Duodenal mucosa (tissue), 2 donors: ENCODE measurements around the gene COG6.
A peak's percentile ranks its signal among the peaks of the same experiment; 100 is the strongest.

Experiments
- H3K27ac ChIP-seq: one replicate; pipeline ENCODE4 v1.7.0; 2013; ENCODE audit warnings: low read depth, low read length
- H3K27me3 ChIP-seq, 2 donors: one replicate each; pipeline ENCODE4 v1.7.0; 2013; ENCODE audit warnings: low read length in 2 of 2, control low read depth in 1 of 2; ENCODE audit not compliant: insufficient read depth in 2 of 2, control insufficient read depth in 1 of 2
- H3K36me3 ChIP-seq, 2 donors: one replicate each; pipeline ENCODE4 v1.7.0; 2013; ENCODE audit warnings: low read length in 2 of 2, control low read depth in 1 of 2; ENCODE audit not compliant: insufficient read depth in 2 of 2, control insufficient read depth in 1 of 2
- H3K4me1 ChIP-seq, 2 donors: one replicate each; pipeline ENCODE4 v1.7.0; 2013; ENCODE audit warnings: low read length in 2 of 2, control low read depth in 1 of 2; ENCODE audit not compliant: insufficient read depth in 2 of 2, control insufficient read depth in 1 of 2
- H3K4me3 ChIP-seq, 2 donors: one replicate each; pipeline ENCODE4 v1.7.0; 2013; ENCODE audit warnings: low read length in 2 of 2, low read depth in 1 of 2
- H3K9ac ChIP-seq, 2 donors: one replicate each; pipeline ENCODE4 v1.7.0; 2013; ENCODE audit warnings: low read length in 2 of 2, low read depth in 1 of 2
- H3K9me3 ChIP-seq, 2 donors: one replicate each; pipeline ENCODE4 v1.7.0; 2013; ENCODE audit warnings: low read length in 2 of 2, control low read depth in 1 of 2; ENCODE audit not compliant: control insufficient read depth in 1 of 2

Gene COG6

DNA sequence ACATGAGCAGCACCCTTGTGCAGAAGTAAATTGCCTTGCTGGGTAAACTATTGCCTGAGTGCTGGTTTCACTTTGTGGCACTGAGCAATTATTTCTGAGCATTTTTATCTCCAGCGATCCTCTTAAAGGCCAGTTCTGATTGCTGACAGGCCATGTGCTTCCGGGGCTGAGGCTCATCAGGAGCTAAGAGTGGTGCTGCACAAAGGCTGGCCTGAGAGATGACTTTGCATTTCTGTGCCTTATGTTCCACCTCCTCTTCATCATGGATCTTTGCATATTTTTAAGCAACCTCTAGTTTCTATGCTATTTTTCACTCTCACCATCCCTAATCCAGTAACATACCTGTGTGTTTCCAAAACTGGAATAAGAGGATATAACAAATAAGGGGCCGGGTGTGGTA, 17.6 kb upstream of the COG6 start:
- H3K9ac ChIP-seq = no peak overlapping the region
- H3K4me3 ChIP-seq = no peak overlapping the region
- no peaks in the 10 kb centered on the region for H3K9me3 ChIP-seq
- H3K4me1 ChIP-seq = no peaks in the 10 kb centered on the region
- H3K27ac ChIP-seq = no peak overlapping the region
- H3K27me3 ChIP-seq = no peaks in the 10 kb centered on the region
- H3K36me3 ChIP-seq = no peaks in the 10 kb centered on the region

DNA sequence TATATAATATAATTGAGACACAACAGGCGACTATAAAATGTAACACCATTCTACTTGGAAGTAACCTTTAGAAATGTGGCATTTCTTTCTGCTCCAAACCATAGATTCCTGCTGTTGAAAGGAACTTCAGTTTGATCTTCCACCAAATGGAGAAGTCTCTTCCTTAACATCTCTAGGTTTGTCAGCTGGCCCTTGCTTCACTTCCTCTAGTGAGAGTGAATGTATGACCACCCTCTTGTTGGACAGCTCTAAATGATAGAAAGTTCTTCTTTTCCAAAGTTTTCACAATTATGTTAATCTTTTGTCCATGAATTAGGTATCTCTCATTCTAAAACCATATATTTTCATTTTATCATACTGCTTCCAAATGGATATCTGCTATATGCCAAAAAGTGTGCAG, 13.8 kb upstream of the COG6 start:
- H3K9ac ChIP-seq = no peak overlapping the region
- no peak overlapping the region for H3K4me3 ChIP-seq
- no peak overlapping the region for H3K27ac ChIP-seq
- no peaks in the 10 kb centered on the region for H3K4me1 ChIP-seq
- no peaks in the 10 kb centered on the region for H3K9me3 ChIP-seq
- no peaks in the 10 kb centered on the region for H3K36me3 ChIP-seq
- H3K27me3 ChIP-seq = no peaks in the 10 kb centered on the region

DNA sequence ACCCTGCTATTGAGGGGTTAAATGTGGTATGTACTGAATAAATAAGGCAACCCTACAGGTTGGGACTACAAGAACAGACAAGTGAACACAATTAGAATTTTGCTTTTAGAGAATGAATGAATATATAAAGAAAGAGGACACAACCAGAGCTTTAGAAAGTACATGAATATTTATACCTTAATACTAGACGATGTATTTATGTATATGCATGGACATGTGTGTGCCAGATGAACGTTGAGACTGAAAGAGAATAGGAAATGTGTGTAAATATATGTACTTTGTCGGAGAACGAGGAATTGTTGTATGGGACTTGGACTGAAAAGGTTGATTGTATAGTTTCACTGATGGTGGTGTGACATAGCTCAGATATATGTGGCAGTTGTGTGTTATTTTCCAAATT, 9.3 kb upstream of the COG6 start:
- Histone ChIP-seq H3K27me3 (no peaks in the 10 kb centered on the region), H3K27ac (no peak overlapping the region), H3K9ac (no peak overlapping the region), H3K36me3 (no peaks in the 10 kb centered on the region), H3K9me3 (no peaks in the 10 kb centered on the region), H3K4me1 (no peaks in the 10 kb centered on the region), H3K4me3 (no peak overlapping the region)

DNA sequence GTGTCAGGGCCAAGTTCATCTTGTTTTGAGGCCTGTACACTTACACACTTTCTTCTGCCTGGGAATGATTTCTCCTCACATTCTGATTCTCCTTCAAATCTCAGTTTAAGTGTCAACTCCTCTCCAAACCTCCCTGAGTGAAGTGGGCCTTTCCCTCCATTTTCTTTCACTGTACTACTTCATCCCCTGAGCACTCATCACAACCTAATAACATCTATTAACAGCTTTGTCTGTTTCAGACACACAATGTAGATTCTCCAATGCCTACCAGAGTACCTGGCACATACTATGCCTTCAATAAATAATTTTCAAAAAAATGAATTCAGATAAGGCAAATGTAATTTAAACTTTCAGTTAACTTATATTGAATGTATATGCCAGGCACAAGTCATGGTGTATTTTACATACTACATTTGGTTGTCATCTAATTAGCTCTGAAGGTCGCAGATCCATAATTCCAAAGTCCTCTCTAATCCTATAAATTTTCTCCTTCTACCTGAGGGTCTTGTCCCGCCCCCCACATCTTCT, 357 bp upstream of the COG6 start:
- Histone ChIP-seq H3K9ac (peak overlapping the region in 1 of 2 donors; percentile 60), H3K9me3 (no peaks in the 10 kb centered on the region), H3K27ac (no peak overlapping the region), H3K4me1 (peaks cover 5% of the 10 kb centered on the region in 2 donors), H3K27me3 (no peaks in the 10 kb centered on the region), H3K4me3 (peak overlapping the region; percentile 91 to 93), H3K36me3 (peaks cover 0 to under 1% of the 10 kb centered on the region in 2 donors)

DNA sequence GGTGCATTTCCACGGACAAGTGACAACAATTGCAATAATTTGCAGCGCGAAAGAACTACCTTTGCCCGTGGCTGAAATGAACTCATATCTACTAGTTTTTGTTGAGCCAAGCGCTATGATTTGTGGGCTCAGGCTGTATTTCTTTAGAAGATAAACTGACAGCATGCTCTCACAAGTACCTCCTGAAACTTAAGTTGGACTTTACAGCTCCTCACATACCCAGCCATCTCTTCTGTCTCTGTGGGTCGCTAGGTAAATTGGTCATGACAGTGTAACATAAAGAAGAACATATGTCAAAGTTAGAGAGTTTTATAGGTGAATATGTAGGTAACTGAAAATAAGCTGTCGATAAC, 839 bp downstream of the COG6 start:
- Histone ChIP-seq H3K36me3 (peaks cover 0 to 9% of the 10 kb centered on the region in 2 donors), H3K4me1 (peaks cover 5% of the 10 kb centered on the region in 2 donors), H3K4me3 (peak overlapping the region; percentile 91 to 93), H3K27ac (no peak overlapping the region), H3K9me3 (no peaks in the 10 kb centered on the region), H3K27me3 (no peaks in the 10 kb centered on the region), H3K9ac (peak overlapping the region; percentile 60 to 85)

DNA sequence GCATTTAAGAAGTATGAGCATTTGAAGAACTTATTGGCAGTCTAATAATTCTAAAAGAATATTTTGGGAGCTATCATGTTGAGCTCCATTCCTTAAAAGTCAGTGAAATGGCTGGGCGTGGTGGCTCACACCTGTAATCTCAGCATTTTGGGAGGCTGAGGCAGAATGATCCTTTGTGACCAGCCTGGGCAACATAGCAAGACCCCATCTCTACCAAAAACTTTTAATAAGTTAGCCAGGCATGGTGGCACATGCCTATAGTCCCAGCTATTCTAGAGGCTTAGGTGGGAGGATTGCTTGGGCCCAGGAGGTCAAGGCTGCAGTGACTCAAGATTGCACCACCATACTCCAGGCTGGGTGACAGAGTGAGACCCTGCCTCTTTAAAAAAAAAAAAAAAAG, 8.0 kb downstream of the COG6 start:
- H3K4me3 ChIP-seq = no peak overlapping the region
- no peaks in the 10 kb centered on the region for H3K4me1 ChIP-seq
- H3K36me3 ChIP-seq = peaks cover 8 to 19% of the 10 kb centered on the region in 2 donors
- H3K9me3 ChIP-seq = no peaks in the 10 kb centered on the region
- H3K27me3 ChIP-seq = no peaks in the 10 kb centered on the region
- H3K27ac ChIP-seq = no peak overlapping the region
- no peak overlapping the region for H3K9ac ChIP-seq

DNA sequence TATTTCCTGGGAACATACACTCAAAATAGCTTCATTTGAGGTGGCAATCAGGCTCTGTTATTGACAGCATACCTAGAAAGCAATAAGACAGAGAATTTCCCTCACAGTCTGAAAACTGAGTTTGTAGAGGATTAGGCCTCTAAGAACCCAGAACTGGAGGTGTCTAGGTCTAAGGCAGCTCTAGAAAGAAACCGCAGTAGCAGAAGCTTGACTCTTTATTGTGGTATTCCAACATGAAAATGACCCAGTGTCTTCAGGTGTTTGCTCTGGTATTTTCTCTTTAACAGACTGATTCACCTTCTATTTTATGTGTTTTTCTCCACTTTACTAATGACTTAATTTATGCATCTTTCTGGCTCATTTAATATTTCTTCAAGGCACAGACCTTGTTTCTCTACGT, 8.5 kb downstream of the COG6 start:
- Histone ChIP-seq H3K4me3 (no peak overlapping the region), H3K36me3 (peaks cover 8 to 19% of the 10 kb centered on the region in 2 donors), H3K27ac (no peak overlapping the region), H3K9ac (no peak overlapping the region), H3K4me1 (no peaks in the 10 kb centered on the region), H3K27me3 (no peaks in the 10 kb centered on the region), H3K9me3 (no peaks in the 10 kb centered on the region)

DNA sequence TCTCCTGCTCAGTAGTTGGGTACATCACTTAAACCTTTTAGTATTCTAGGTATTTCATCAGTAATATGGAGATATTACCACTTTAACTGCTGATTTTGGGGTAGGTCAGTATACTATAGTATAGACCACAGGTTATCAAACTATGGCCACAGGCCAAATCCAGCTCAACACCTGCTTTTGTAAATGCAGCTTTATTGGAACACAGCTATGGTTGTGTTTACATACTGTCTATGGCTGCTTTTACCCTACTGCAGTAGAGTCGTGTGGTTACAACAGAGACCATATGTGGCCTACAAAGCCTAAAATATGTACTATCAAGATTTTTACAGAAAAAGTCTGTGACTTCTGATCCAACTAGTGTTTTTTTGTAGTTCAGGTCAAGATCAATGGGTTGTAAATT, 10.3 kb downstream of the COG6 start:
- Histone ChIP-seq H3K27ac (no peak overlapping the region), H3K9me3 (no peaks in the 10 kb centered on the region), H3K27me3 (no peaks in the 10 kb centered on the region), H3K4me3 (no peak overlapping the region), H3K9ac (no peak overlapping the region), H3K36me3 (peaks cover 8 to 14% of the 10 kb centered on the region in 2 donors), H3K4me1 (no peaks in the 10 kb centered on the region)

DNA sequence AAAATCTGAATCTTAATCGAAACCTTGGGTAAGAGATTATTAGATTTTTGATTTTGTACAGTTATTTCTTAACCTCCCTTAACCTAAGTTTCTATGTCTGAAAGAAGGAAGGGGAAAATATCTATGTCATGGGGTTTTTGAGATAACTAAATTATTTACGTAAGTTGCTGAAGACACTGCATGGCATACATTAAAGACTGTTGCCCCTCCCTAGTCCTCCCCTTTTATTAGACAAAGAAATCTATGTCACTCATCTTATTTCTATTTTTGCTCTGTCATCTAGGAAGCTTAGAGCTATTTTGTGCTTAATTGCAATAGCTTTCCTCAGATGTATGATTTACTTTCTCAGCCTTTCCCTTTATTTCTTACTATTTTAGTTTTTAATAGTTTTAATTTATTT, 15.0 kb downstream of the COG6 start:
- Histone ChIP-seq H3K27me3 (no peaks in the 10 kb centered on the region), H3K9me3 (no peaks in the 10 kb centered on the region), H3K27ac (no peak overlapping the region), H3K4me3 (no peak overlapping the region), H3K36me3 (peaks cover 0 to 5% of the 10 kb centered on the region in 2 donors), H3K4me1 (no peaks in the 10 kb centered on the region), H3K9ac (no peak overlapping the region)

DNA sequence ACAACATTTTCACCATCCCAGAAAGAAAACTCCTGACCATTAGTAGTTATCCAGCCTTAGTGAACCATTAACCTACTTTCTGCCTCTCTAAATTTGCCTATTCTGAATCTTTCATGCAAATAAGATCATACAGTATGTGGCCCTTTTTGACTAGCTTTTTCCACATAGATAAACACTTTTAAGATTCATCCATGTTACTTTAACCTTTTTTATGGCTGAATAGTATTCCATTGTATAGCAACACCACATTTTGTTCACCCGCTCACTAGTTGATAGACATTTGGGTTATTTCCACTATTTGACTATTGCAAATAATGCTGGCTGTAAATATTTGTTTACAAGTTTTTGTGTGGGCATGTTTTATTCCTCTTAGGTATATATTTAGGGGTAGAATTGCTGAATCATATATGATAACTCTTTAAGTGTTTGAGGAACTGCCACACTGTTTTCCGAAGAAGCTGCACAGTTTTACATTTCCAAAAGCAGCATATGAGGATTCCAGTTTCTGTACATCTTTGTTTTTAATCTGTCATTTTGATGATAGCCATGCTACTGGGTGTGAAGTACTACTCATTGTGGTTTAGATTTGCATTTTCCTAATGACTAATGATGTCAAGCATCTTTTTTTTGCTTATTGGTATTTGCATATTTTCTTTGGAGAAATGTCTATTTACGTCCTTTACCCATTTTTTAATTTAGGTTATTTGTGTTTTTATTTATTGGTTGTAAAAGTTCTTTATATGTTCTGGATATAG, 17.1 kb downstream of the COG6 start:
- H3K9ac ChIP-seq = no peak overlapping the region

More for the DNA sequence above, 17.1 kb downstream of the COG6 start:
- Histone ChIP-seq H3K4me1 (no peaks in the 10 kb centered on the region), H3K27me3 (no peaks in the 10 kb centered on the region), H3K9me3 (no peaks in the 10 kb centered on the region), H3K27ac (no peak overlapping the region), H3K36me3 (no peaks in the 10 kb centered on the region), H3K4me3 (no peak overlapping the region)
